GM19463 (cell line): ENCODE results near the gene SLC13A3.

Experiments used
- ATAC-seq: cut with Tn5 transposase; IDR thresholded peaks from one replicate; pipeline ENCODE4 v1.9.1; 2021; ENCODE audit warnings: mild to moderate bottlenecking, moderate library complexity; ENCODE audit not compliant: unreplicated experiment

SLC13A3 gene

GRCh38 chr20:46651091-46651962, at the start of gene SLC13A3:
SLC13A3 (minus strand) TSS chr20:46651459; CDS start chr20:46651421, 38 bp downstream.
- ATAC-seq: no peak

GRCh38 chr20:46701057-46701456, 49.8 kb upstream of the SLC13A3 start:
- no peak for ATAC-seq

DNA sequence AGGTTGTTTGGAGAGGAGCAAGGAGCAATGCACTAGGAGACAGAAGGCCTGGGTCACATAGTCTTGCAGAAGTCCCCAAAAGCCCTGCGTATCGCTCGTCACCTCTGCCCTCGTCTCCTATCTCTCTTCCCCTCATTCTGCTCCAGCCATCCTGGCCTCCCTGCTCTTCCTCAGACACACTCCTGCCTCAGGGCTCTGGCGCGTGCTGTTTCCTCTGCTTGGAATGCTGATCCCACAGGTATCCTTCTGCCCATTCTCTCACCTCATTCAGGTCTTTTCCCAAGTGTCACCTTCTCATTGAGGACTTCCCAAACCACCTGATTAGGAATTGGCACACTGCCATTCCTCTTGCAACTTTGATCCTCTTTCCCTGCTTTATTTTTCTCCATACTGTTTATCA, 49.2 kb upstream of the SLC13A3 start:
- ATAC-seq: no peak

DNA sequence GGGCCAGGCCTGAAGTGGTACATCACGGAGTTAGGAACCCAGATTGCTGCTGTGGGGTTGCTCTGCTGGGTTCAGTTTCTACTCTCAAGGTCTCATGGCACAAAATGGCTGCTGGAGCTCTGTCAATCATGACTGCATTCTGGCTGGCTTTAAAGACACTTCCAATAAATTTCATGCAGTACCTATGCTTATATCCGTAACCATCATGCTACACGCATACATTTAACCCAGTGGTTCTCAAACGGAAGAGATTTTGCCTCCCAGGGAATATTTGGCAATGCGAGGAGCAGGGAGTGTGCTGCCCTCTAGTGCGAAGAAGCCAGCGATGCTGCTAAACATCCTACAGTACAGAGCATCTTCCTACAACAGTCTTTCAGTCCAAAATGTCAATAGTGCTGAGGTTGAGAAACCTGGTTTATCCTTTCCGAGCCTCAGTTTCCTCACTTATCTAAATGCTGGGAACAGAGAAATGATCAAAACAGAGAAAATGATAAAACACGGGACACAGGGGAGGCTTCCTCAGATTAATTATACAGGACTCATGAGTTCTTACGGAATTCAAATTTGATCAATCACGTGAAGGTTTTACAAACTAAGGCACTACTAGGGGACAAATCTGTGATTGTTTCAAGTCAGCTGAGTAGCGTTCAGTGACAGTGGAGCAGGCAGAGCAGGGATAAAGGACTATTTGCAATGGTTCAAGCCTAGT, 48.5 kb upstream of the SLC13A3 start:
- ATAC-seq: no peak

GRCh38 chr20:46698788-46699187, 47.5 kb upstream of the SLC13A3 start:
- no peak for ATAC-seq

DNA sequence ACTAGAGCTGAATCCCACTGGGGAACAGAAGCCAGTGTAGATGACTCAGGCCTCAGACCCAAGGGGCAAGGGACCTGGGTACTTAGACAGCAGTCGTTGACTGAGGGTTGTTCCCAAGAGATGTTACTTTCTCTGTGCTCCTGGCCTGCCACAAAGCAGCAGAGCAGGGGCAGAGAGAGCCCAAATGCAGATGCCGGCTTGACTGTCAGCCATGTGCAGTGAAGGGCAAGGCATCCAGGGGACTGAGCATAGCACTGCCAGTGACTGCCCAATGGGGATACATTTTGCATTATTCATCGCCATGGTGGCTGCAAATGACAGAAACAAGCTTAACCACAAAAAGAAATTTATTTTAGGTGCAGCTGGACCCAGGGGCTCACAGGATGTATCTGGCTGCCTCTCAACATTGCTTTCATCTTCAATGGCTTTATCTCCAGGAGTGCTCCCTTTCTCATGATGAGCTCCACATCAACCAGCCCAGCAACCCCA, 45.6 kb upstream of the SLC13A3 start:
- ATAC-seq: no peak

- no peak for ATAC-seq
Observed at GRCh38 chr20:46695892-46696291, 44.6 kb upstream of the SLC13A3 start.

DNA sequence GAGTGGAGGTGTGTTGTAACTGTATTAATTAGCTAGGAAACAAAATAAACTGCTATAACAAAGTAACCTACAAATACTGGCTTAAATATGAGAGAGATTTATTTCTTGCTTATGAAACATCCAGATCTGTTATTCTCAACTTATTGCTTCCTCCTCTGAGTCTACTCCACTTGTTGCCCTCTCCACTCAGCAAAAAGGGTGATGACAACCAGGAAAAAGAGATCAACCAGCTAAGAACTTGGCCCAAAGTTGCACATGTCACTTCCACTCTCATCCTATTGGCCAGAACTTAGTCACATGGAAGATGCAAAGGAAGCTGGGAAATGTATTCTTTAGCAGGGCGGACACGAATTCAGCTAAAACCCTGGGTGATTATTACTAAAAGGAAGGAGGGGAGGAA, 43.2 kb upstream of the SLC13A3 start:
- no peak for ATAC-seq

GRCh38 chr20:46691196-46691595, 39.9 kb upstream of the SLC13A3 start:
- ATAC-seq: no peak

- ATAC-seq: no peak
Observed at GRCh38 chr20:46690219-46691106, 39.2 kb upstream of the SLC13A3 start.

DNA sequence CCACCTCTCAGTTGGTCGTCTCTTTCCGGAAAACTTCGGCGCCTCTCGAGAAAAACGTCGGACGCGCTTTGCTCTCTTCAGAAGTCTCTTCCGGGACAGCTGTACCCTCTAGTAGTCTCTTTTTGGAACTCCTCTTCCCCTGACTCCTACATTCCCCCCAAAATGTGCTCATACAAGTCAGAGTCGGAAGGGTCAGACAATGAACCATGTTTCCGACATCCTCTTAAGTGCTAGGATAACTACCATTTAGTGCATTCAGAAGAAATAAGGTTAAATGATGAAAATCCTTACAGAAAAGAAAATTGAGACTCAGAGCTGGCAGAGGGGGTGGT, 38.5 kb upstream of the SLC13A3 start:
- no peak for ATAC-seq

DNA sequence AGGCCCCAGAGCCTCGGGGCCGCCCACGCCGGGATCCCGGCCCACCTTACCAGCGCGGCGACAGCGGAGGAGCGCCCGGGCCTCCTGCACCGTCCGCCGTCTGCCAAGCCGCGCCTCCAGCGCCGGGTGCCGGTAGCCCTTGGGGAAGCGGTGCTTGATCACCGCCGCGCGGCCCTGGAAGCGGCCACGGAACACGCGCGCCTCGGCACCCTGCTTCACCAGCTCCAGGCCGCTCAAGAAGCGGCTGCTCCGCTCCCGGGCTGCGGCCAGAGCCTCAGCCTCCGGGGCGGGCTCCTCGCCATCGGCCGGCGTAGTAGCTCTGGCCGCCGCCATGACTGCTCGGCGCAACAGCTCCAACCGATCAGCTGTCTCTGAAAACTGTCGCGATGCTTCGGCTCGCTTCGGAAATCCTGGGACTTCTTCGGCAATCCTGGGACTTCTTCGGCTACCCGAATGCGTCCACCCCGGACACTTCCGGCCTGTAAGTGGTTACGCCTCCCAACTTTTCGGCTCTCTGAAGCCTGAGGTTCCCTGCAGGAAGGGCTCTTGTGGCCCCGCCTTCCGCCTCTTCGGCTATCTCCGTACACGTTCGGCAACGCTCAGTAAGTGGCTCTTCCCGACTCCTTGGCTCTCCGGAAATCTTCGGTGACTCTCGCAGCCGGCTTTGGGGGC, 38.0 kb upstream of the SLC13A3 start, which contains the start of gene TP53RK:
TP53RK (minus strand) TSS at position 363 of the 672 bp plus-strand sequence; CDS start at position 333, 30 bp downstream.
- peak; percentile 94 for ATAC-seq

GRCh38 chr20:46688151-46689081, 37.2 kb upstream of the SLC13A3 start:
- ATAC-seq: no peak

DNA sequence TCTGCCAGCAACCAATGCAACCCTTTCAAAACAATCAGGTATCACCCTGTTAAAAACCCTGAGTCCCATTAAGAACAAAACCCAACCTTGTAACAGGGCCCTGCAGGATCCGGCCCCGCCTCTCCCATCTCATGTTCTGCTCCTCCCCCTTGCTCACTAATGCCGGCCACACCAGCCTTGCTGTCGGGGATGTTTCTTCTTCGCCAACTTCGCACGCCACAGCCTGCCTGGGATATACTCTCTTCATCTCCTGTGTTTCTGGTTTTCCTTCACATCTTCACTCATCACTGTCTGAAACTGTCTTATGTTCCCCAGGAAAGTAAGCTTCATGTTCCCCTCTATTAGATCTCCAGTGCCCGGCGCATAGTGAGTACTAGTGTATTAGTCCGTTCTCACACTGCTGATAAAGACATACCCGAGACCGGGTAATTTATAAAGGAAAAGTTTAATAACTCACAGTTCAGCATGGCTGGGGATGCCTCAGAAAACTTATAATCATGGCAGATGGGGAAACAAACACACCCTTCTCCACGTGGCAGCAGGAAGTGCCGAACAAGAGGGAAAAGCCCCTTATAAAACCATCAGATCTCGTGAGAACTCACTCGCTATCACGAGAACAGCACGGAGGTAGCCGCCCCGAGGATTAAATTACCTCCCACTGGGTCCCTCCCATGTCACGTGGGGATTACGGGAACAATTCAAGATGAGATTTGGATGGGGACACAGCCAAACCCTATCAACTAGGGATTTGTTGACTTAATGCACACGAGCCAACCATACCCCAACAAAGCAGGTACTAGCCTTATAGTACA, 32.9 kb upstream of the SLC13A3 start:
- ATAC-seq: no peak

DNA sequence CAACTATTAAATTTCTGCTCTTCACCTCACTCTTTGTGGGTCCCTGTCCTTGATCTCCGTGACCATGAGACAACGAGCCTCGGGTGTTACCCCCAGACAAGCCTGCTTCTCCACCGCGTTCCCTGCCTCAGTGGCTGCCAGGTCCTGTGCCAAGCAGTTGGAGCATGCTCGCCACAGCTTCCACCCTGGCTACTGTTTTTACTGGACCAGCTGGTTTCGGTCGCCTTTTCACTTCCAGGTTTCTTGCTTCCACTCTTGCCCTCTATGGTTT, 32.3 kb upstream of the SLC13A3 start:
- no peak for ATAC-seq

- ATAC-seq: no peak
Observed at GRCh38 chr20:46683011-46683667, 31.9 kb upstream of the SLC13A3 start.

DNA sequence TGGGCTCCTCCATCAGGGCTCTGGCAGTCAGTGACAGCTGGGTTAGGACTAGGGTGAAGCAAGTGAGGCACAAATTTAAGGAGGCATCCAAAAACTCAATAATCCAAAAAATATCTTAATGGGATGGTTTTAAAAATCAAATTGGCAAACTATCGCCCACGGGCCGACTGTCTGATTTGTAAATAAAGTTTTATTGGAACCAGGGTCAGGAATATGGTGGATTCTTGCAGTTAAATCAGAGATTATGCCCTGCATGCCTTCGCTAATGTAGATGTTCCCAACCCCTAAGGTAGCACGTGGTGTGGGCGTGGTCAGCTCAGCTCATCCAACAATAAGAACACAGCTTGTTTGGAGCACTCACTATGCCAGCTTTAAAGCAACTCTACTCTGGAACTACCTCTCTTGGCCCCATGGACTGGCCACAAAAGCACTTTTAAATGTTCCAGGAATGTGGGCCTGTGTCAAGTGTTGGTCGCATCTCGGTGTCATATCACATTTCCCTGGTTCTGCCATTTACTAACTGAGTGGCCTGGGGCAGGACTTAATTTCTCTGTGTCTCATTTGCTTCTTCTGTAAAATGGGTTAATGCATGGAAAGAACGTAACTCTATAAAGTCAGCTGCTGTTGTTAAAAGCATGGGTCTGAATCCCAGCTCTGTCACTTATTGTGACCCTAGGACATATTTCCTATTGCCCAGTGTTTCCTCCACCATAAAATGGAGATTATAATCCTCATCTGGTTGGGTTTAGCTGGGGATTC, 31.0 kb upstream of the SLC13A3 start:
- no peak for ATAC-seq
